SK-N-SH treated with all-trans-retinoic acid at 6 μM for 48 hours (cell line): ENCODE measurements around the gene XCR1.
"Not testable (repeated sequence)": the region's sequence is repeated elsewhere in the genome, so short reads cannot be mapped to it uniquely, and the experiment has no call there.

ENCODE experiments used
- ATAC-seq: fragments of 200-7000 bp; cut with Tn5 transposase; 3 replicates; pipeline ENCODE4 v1.9.1; 2020; ENCODE audit warnings: mild to moderate bottlenecking, moderate library complexity
- ARNTL ChIP-seq: fragments of 450-650 bp; formaldehyde crosslinking; IDR thresholded peaks from 2 replicates; pipeline ENCODE4 v1.5.0; 2020; ENCODE audit warnings: low read depth, mild to moderate bottlenecking, moderate library complexity, borderline replicate concordance
- BACH2 ChIP-seq: fragments of 250-450 bp; sonication (Bioruptor Pico); IDR thresholded peaks from 2 replicates; pipeline ENCODE4 v1.9.0; 2021; ENCODE audit warnings: mild to moderate bottlenecking, borderline replicate concordance
- ESRRG ChIP-seq: fragments of 250-450 bp; sonication (Bioruptor Pico); IDR thresholded peaks from 2 replicates; pipeline ENCODE4 v1.6.1; 2021; ENCODE audit warnings: mild to moderate bottlenecking
- GLIS3 ChIP-seq: fragments of 250-450 bp; sonication (Bioruptor Pico); IDR thresholded peaks from 2 replicates; pipeline ENCODE4 v1.5.0; 2020; ENCODE audit warnings: mild to moderate bottlenecking, moderate library complexity
- ISL1 ChIP-seq: fragments of 250-450 bp; sonication (Bioruptor Pico); IDR thresholded peaks from 2 replicates; pipeline ENCODE4 v2.1.2; 2022; ENCODE audit warnings: mild to moderate bottlenecking, moderate library complexity
- OSR1 ChIP-seq: fragments of 250-450 bp; sonication (Bioruptor Pico); IDR thresholded peaks from 2 replicates; pipeline ENCODE4 v1.8.0; 2022; ENCODE audit warnings: moderate library complexity, mild to moderate bottlenecking, inconsistent platforms
- PPARA ChIP-seq: fragments of 250-450 bp; sonication (Bioruptor Pico); IDR thresholded peaks from 2 replicates; pipeline ENCODE4 v1.5.0; 2020; ENCODE audit warnings: mild to moderate bottlenecking, borderline replicate concordance
- RARB ChIP-seq: fragments of 250-450 bp; sonication (Bioruptor Pico); IDR thresholded peaks from 2 replicates; pipeline ENCODE4 v1.8.0; 2021; ENCODE audit warnings: mild to moderate bottlenecking, moderate library complexity
- SNAI2 ChIP-seq: fragments of 250-450 bp; sonication (Bioruptor Pico); IDR thresholded peaks from 2 replicates; pipeline ENCODE4 v1.5.0; 2020; ENCODE audit warnings: mild to moderate bottlenecking, moderate library complexity
- TCF4 ChIP-seq: fragments of 250-450 bp; sonication (Bioruptor Pico); IDR thresholded peaks from 2 replicates; pipeline ENCODE4 v1.8.0; 2021; ENCODE audit warnings: mild to moderate bottlenecking, moderate library complexity, borderline replicate concordance
- TOX ChIP-seq: fragments of 250-450 bp; sonication (Bioruptor Pico); IDR thresholded peaks from 2 replicates; pipeline ENCODE4 v1.8.0; 2021; ENCODE audit warnings: mild to moderate bottlenecking, moderate library complexity, borderline replicate concordance
- ZC3H10 ChIP-seq: fragments of 250-450 bp; sonication (Bioruptor Pico); IDR thresholded peaks from 2 replicates; pipeline ENCODE4 v1.5.1; 2021; ENCODE audit warnings: mild to moderate bottlenecking, moderate library complexity
- ZFP3 ChIP-seq: fragments of 250-450 bp; sonication (Bioruptor Pico); IDR thresholded peaks from 2 replicates; pipeline ENCODE4 v1.5.0; 2020; ENCODE audit warnings: mild to moderate bottlenecking, moderate library complexity
- ZFP30 ChIP-seq: fragments of 450-650 bp; formaldehyde crosslinking; IDR thresholded peaks from 2 replicates; pipeline ENCODE4 v1.5.0; 2022; ENCODE audit warnings: mild to moderate bottlenecking, moderate library complexity
- ZNF565 ChIP-seq: fragments of 450-650 bp; formaldehyde crosslinking; conservative IDR thresholded peaks from 2 replicates; pipeline ENCODE4 v1.5.0; 2020; ENCODE audit warnings: low read depth, mild to moderate bottlenecking, moderate library complexity
- ZNF70 ChIP-seq: fragments of 450-650 bp; formaldehyde crosslinking; IDR thresholded peaks from 2 replicates; pipeline ENCODE4 v1.5.0; 2020; ENCODE audit warnings: mild to moderate bottlenecking, moderate library complexity
- TF ChIP-seq, protein P1 (sequence below): fragments of 250-450 bp; sonication (Bioruptor Pico); IDR thresholded peaks from 2 replicates; pipeline ENCODE4 v1.5.1; 2020; ENCODE audit warnings: low read depth, mild to moderate bottlenecking, moderate library complexity
- TF ChIP-seq, protein P2 (sequence below): fragments of 250-450 bp; sonication (Bioruptor Pico); IDR thresholded peaks from 2 replicates; pipeline ENCODE4 v1.8.0; 2020; ENCODE audit warnings: mild to moderate bottlenecking, moderate library complexity, borderline replicate concordance
- TF ChIP-seq, protein P3 (sequence below): fragments of 250-450 bp; sonication (Bioruptor Pico); IDR thresholded peaks from 2 replicates; pipeline ENCODE4 v1.5.0; 2020; ENCODE audit warnings: mild to moderate bottlenecking, moderate library complexity
- TF ChIP-seq, protein P4 (sequence below): fragments of 250-450 bp; sonication (Bioruptor Pico); IDR thresholded peaks from 2 replicates; pipeline ENCODE4 v1.5.1; 2021; ENCODE audit warnings: mild to moderate bottlenecking, moderate library complexity
- TF ChIP-seq, protein P5 (sequence below): fragments of 250-450 bp; sonication (Bioruptor Pico); IDR thresholded peaks from 2 replicates; pipeline ENCODE4 v1.8.0; 2021; ENCODE audit warnings: low read depth, mild to moderate bottlenecking, moderate library complexity, borderline replicate concordance

Gene XCR1

DNA sequence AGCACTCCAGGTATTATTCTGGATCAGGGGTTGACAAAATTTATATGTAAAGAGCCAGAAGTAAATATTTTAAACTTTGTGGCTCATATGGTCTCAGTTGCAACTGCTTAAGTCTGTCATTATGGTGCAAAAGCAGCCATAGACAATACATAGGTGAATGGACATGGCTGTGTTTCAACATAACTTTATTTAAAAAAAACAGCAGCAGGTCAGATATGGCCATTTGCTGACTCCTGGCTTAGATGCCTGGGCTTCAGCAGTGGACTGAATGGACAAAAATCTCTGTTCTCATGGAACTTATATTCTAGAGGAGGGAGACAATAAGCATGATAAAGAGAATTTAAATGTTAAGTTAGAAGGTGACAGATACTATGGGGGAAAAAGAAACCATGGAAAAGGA, 20.0 kb downstream of the XCR1 start:
- no peak for ATAC-seq
- TF ChIP-seq TCF4 (CRISPR knock-in tag), result no peak
- TF ChIP-seq ZC3H10 (CRISPR knock-in tag), result no peak
- TF ChIP-seq ZNF565 (CRISPR knock-in tag), result no peak
- no peak for TF ChIP-seq GLIS3
- no peak for TF ChIP-seq PPARA (CRISPR knock-in tag)
- TF ChIP-seq ZFP3 (CRISPR knock-in tag), result no peak
- no peak for TF ChIP-seq OSR1 (CRISPR knock-in tag)
- TF ChIP-seq SNAI2, result no peak
- TF ChIP-seq ISL1 (CRISPR knock-in tag), result no peak
- TF ChIP-seq, protein P1, sequence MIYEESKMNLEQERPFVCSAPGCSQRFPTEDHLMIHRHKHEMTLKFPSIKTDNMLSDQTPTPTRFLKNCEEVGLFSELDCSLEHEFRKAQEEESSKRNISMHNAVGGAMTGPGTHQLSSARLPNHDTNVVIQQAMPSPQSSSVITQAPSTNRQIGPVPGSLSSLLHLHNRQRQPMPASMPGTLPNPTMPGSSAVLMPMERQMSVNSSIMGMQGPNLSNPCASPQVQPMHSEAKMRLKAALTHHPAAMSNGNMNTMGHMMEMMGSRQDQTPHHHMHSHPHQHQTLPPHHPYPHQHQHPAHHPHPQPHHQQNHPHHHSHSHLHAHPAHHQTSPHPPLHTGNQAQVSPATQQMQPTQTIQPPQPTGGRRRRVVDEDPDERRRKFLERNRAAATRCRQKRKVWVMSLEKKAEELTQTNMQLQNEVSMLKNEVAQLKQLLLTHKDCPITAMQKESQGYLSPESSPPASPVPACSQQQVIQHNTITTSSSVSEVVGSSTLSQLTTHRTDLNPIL (CRISPR knock-in tag), result no peak
- no peak for TF ChIP-seq ZFP30 (CRISPR knock-in tag)
- TF ChIP-seq, protein P2, sequence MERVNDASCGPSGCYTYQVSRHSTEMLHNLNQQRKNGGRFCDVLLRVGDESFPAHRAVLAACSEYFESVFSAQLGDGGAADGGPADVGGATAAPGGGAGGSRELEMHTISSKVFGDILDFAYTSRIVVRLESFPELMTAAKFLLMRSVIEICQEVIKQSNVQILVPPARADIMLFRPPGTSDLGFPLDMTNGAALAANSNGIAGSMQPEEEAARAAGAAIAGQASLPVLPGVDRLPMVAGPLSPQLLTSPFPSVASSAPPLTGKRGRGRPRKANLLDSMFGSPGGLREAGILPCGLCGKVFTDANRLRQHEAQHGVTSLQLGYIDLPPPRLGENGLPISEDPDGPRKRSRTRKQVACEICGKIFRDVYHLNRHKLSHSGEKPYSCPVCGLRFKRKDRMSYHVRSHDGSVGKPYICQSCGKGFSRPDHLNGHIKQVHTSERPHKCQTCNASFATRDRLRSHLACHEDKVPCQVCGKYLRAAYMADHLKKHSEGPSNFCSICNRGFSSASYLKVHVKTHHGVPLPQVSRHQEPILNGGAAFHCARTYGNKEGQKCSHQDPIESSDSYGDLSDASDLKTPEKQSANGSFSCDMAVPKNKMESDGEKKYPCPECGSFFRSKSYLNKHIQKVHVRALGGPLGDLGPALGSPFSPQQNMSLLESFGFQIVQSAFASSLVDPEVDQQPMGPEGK (CRISPR knock-in tag), result no peak
- TF ChIP-seq TOX (CRISPR knock-in tag), result no peak
- TF ChIP-seq ZNF70 (CRISPR knock-in tag), result no peak
- TF ChIP-seq, protein P3, sequence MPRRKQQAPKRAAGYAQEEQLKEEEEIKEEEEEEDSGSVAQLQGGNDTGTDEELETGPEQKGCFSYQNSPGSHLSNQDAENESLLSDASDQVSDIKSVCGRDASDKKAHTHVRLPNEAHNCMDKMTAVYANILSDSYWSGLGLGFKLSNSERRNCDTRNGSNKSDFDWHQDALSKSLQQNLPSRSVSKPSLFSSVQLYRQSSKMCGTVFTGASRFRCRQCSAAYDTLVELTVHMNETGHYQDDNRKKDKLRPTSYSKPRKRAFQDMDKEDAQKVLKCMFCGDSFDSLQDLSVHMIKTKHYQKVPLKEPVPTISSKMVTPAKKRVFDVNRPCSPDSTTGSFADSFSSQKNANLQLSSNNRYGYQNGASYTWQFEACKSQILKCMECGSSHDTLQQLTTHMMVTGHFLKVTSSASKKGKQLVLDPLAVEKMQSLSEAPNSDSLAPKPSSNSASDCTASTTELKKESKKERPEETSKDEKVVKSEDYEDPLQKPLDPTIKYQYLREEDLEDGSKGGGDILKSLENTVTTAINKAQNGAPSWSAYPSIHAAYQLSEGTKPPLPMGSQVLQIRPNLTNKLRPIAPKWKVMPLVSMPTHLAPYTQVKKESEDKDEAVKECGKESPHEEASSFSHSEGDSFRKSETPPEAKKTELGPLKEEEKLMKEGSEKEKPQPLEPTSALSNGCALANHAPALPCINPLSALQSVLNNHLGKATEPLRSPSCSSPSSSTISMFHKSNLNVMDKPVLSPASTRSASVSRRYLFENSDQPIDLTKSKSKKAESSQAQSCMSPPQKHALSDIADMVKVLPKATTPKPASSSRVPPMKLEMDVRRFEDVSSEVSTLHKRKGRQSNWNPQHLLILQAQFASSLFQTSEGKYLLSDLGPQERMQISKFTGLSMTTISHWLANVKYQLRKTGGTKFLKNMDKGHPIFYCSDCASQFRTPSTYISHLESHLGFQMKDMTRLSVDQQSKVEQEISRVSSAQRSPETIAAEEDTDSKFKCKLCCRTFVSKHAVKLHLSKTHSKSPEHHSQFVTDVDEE (CRISPR knock-in tag), result no peak
- TF ChIP-seq, protein P4, sequence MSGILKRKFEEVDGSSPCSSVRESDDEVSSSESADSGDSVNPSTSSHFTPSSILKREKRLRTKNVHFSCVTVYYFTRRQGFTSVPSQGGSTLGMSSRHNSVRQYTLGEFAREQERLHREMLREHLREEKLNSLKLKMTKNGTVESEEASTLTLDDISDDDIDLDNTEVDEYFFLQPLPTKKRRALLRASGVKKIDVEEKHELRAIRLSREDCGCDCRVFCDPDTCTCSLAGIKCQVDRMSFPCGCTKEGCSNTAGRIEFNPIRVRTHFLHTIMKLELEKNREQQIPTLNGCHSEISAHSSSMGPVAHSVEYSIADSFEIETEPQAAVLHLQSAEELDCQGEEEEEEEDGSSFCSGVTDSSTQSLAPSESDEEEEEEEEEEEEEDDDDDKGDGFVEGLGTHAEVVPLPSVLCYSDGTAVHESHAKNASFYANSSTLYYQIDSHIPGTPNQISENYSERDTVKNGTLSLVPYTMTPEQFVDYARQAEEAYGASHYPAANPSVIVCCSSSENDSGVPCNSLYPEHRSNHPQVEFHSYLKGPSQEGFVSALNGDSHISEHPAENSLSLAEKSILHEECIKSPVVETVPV (CRISPR knock-in tag), result no peak
- TF ChIP-seq, all 23 proteins: peak for 0

DNA sequence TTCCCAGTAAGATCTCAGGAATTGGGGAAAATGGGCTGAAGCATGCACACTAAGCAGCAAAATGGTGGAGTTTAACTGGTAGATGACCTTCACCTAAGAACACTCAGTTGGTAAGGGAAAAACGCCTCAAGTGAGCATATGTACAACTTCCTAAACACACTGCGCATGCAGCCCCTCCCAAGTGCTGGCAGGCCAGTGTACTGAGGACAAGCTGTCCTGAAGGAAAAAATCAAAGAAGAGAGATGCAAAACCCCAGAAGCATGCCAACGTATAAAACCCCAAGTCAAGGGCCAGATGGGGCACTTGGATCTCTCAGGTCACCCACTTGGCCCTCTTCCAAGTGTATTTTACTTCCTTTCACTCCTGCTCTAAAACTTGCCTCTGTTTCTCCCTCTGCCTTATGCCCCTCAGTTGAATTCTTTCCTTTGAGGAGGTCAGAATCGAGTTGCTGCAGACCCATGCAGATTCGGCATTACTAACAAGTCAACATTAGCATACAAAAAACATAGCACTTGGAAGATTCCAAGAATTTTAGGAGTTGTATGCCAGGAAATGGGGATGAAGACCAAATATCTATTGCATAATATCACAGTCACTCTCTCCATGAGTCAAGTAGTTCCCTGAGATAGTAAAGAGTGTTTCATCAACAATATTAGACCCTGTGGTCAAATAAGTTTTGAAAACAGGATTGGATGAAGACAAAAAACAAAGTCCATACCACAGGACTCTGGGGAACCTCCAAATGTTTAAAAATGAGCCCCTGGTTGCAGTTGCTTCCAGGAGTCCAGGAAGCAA, 20.8 kb downstream of the XCR1 start:
- ATAC-seq, result no peak
- TF ChIP-seq ZNF70 (CRISPR knock-in tag) (no peak), ESRRG (CRISPR knock-in tag) (no peak), ZFP3 (CRISPR knock-in tag) (no peak), ZC3H10 (CRISPR knock-in tag) (no peak), ZFP30 (CRISPR knock-in tag) (no peak), TOX (CRISPR knock-in tag) (no peak), OSR1 (CRISPR knock-in tag) (no peak), ARNTL (no peak), BACH2 (CRISPR knock-in tag) (no peak), RARB (CRISPR knock-in tag) (no peak)
- TF ChIP-seq, protein P2 (CRISPR knock-in tag), result no peak
- TF ChIP-seq, protein P5, sequence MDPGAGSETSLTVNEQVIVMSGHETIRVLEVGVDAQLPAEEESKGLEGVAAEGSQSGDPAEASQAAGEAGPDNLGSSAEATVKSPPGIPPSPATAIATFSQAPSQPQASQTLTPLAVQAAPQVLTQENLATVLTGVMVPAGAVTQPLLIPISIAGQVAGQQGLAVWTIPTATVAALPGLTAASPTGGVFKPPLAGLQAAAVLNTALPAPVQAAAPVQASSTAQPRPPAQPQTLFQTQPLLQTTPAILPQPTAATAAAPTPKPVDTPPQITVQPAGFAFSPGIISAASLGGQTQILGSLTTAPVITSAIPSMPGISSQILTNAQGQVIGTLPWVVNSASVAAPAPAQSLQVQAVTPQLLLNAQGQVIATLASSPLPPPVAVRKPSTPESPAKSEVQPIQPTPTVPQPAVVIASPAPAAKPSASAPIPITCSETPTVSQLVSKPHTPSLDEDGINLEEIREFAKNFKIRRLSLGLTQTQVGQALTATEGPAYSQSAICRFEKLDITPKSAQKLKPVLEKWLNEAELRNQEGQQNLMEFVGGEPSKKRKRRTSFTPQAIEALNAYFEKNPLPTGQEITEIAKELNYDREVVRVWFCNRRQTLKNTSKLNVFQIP, result no peak
- TF ChIP-seq, protein P1 (CRISPR knock-in tag), result no peak
- TF ChIP-seq, protein P3 (CRISPR knock-in tag), result no peak

DNA sequence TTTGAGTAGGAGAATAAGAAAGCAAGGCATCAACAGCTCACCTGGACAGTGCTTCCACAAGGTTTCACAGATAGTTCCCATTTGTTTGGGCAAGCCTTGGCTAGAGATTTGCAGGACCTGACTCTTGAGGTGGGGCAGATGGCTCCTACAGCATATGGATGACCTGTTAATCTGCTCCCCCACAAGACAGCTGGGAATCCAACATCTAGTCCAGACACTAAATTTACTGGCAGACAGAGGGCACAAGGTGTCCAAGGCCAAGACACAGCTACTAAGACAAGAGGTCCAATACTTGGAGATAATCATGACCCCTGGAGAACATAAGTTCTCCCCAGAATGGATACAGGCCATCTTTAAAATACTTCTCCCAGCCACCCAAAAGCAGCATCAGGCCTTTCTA, 23.6 kb downstream of the XCR1 start:
- not testable (repeated sequence) for ATAC-seq
